Activated CD4-positive, alpha-beta memory T cell treated with anti-CD3 and anti-CD28 coated beads for 36 hours (primary cell): ENCODE data around the gene SSTR5. TPM values are rescaled to one million over a fixed set of nuclear protein-coding genes. Genes with fewer than 3 reads are reported as not detected.

Experiments
- total RNA-seq, 2 experiments: library from RNA; stranded (reverse); gene quantifications; one replicate each; pipeline ENCODE4 v1.2.3, GENCODE V29; 2021

Gene SSTR5
- total RNA-seq, 2 experiments from 2014 or later: not detected

Other genes with a start within 250 kb of the SSTR5 start
- gene LMF1, start 101.8 kb upstream of the SSTR5 start, total RNA-seq: 10 to 100 TPM; 14.4 to 15.4 TPM
- gene SOX8, start 91.0 kb upstream of the SSTR5 start, total RNA-seq: 1 to 10 TPM; 2.0 to 2.6 TPM
- gene C1QTNF8, start 23.5 kb downstream of the SSTR5 start, total RNA-seq: not detected
- gene CACNA1H, start 80.4 kb downstream of the SSTR5 start, total RNA-seq: under 1 TPM; 0.26 to 0.61 TPM
- gene TPSG1, start 152.5 kb downstream of the SSTR5 start, total RNA-seq: not detected
- not detected for gene TPSB2, start 157.4 kb downstream of the SSTR5 start, total RNA-seq
- not detected for gene TPSAB1, start 168.0 kb downstream of the SSTR5 start, total RNA-seq
- gene TPSD1, start 183.3 kb downstream of the SSTR5 start, total RNA-seq: not detected
- gene UBE2I, start 236.9 kb downstream of the SSTR5 start, total RNA-seq: 100 to 1,000 TPM; 248 to 249 TPM